GM12878 (cell line): ENCODE data around the gene DCBLD1. TPM values are rescaled to one million over a fixed set of nuclear protein-coding genes. Genes with fewer than 3 reads are reported as not detected.

Source experiments
- ATAC-seq: fragments of 200-7000 bp; cut with Tn5 transposase; 3 replicates; pipeline ENCODE4 v1.9.1; 2020; ENCODE audit warnings: mild to moderate bottlenecking, moderate library complexity
- BruUV-seq: library from RNA; stranded (reverse); fragments of 400-500 nt; replicated peaks from 2 replicates; lab custom pipeline; 2021; lab: Mats Ljungman, UMichigan
- CTCF ChIA-PET: fragments of 300-600 bp; sonication (Branson Sonifier 250); formaldehyde crosslinking; extraction: SDS; loops from one replicate; lab custom pipeline; 2021; ENCODE audit warnings: inconsistent platforms; lab: Yijun Ruan, JAX
- POLR2A ChIA-PET: fragments of 350-600 bp; formaldehyde crosslinking; extraction: SDS; loops from one replicate; lab custom pipeline; 2021; ENCODE audit warnings: inconsistent platforms; lab: Charles Lee
- RAD21 ChIA-PET: fragments of 300-600 bp; sonication (Branson Sonifier 250); formaldehyde crosslinking; loops from one replicate; lab custom pipeline; 2023; ENCODE audit warnings: antibody characterized with exemption; ENCODE audit not compliant: unreplicated experiment; lab: Charles Lee
- SMC1A ChIA-PET: fragments of 300-600 bp; sonication (Branson Sonifier 250); formaldehyde crosslinking; loops from one replicate; lab custom pipeline; 2023; ENCODE audit not compliant: unreplicated experiment, uncharacterized antibody; lab: Charles Lee
- DNase-seq: peaks from one replicate; pipeline ENCODE4 v3.0.0-alpha.2; 2011; ENCODE audit warnings: low read depth, low spot score
- FAIRE-seq: peaks from 3 replicates; lab custom pipeline; 2011; peaks lifted over from hg19 to GRCh38; lab: Jason Lieb, UNC
- H2AFZ ChIP-seq: 2 replicates; pipeline ENCODE4 v1.6.0; 2011; ENCODE audit warnings: low read depth, low read length, control low read depth; ENCODE audit not compliant: control insufficient read depth
- H3K27ac ChIP-seq: 2 replicates; pipeline ENCODE4 v1.5.1; 2011; ENCODE audit warnings: control low read depth; ENCODE audit not compliant: control insufficient read depth, insufficient read depth
- H3K27me3 ChIP-seq, 2 experiments: replicated peaks in 1 of 2; 2 replicates each; pipeline versions ENCODE4 v1.6.0 to v1.6.1; 2011; ENCODE audit warnings: low read length in 1 of 2; ENCODE audit not compliant: control insufficient read depth in 2 of 2, insufficient read depth in 2 of 2
- H3K36me3 ChIP-seq, 2 experiments: 2 replicates each; pipeline ENCODE4 v1.5.1; 2011; ENCODE audit warnings: low read length in 1 of 2; ENCODE audit not compliant: control insufficient read depth in 2 of 2, insufficient read depth in 2 of 2
- H3K4me1 ChIP-seq: 2 replicates; pipeline ENCODE4 v1.6.1; 2011; ENCODE audit warnings: mild to moderate bottlenecking, low read length, moderate library complexity, mixed read lengths; ENCODE audit not compliant: control insufficient read depth, insufficient read depth
- H3K4me2 ChIP-seq: 2 replicates; pipeline ENCODE4 v1.6.0; 2011; ENCODE audit warnings: control low read depth; ENCODE audit not compliant: control insufficient read depth, insufficient read depth
- H3K4me3 ChIP-seq: fragments of 200-600 bp; sonication (generic); 2 replicates; pipeline ENCODE4 v1.5.1; 2016
- H3K79me2 ChIP-seq: 2 replicates; pipeline ENCODE4 v1.6.0; 2011; ENCODE audit warnings: low read length; ENCODE audit not compliant: control insufficient read depth, insufficient read depth
- H3K9ac ChIP-seq: 2 replicates; pipeline ENCODE4 v1.8.0; 2011; ENCODE audit warnings: low read length, control low read depth, mixed read lengths; ENCODE audit not compliant: control insufficient read depth, insufficient read depth
- H3K9me3 ChIP-seq: replicated peaks from 3 replicates; pipeline ENCODE4 v1.5.1; 2011; ENCODE audit warnings: mild to moderate bottlenecking, low read length; ENCODE audit not compliant: control insufficient read depth, insufficient read depth
- H4K20me1 ChIP-seq: 2 replicates; pipeline ENCODE4 v1.6.0; 2011; ENCODE audit not compliant: control insufficient read depth, insufficient read depth
- ATF7 ChIP-seq: fragments of 450-650 bp; IDR thresholded peaks from 2 replicates; pipeline ENCODE4 v1.6.1; 2016; ENCODE audit warnings: low read depth, mild to moderate bottlenecking
- CEBPB ChIP-seq, 2 experiments: fragments of 150-350 bp in 1 of 2; IDR thresholded peaks; 2 replicates each; pipeline ENCODE4 v1.6.1; 2012 to 2014; ENCODE audit warnings: low read depth in 2 of 2, low read length in 2 of 2, borderline replicate concordance in 1 of 2, inconsistent platforms in 1 of 2
- GABPA ChIP-seq: IDR thresholded peaks from 2 replicates; pipeline ENCODE4 v1.6.1; 2014; ENCODE audit warnings: antibody characterized with exemption, low read depth, mild to moderate bottlenecking, inconsistent platforms
- HCFC1 ChIP-seq: fragments of 150-350 bp; IDR thresholded peaks from 2 replicates; pipeline ENCODE4 v1.6.1; 2014; ENCODE audit warnings: low read length
- MEF2B ChIP-seq: fragments of 450-650 bp; IDR thresholded peaks from 2 replicates; pipeline ENCODE4 v1.6.1; 2018; ENCODE audit warnings: mild to moderate bottlenecking, moderate library complexity; ENCODE audit not compliant: partially characterized antibody, poor library complexity, severe bottlenecking
- PML ChIP-seq: IDR thresholded peaks from 2 replicates; pipeline ENCODE4 v1.6.1; 2012; ENCODE audit warnings: low read length, inconsistent platforms
- RCOR1 ChIP-seq: conservative IDR thresholded peaks from 2 replicates; pipeline ENCODE4 v1.6.1; 2012; ENCODE audit warnings: low read depth, low read length, improper control_type of control experiment
- RELA ChIP-seq: fragments of 450-650 bp; IDR thresholded peaks from 2 replicates; pipeline ENCODE4 v1.8.0; 2014; ENCODE audit warnings: borderline replicate concordance; ENCODE audit not compliant: partially characterized antibody
- STAT3 ChIP-seq: IDR thresholded peaks from 2 replicates; pipeline ENCODE4 v1.6.1; 2011; ENCODE audit warnings: low read depth, low read length, improper control_type of control experiment
- WGBS: methylation state at CpG from one replicate; pipeline ENCODE4 v1.1.6; 2016; ENCODE audit warnings: low lambda C conversion rate; ENCODE audit not compliant: insufficient replicate concordance, insufficient coverage; ENCODE audit errors: missing lambda C conversion rate; 5-methylcytosine and 5-hydroxymethylcytosine counted together
- in situ Hi-C: fragments of 300-500 bp; cut with MboI; formaldehyde crosslinking; loops from 9 replicates; pipeline ENCODE4 v1.14.3; 2018; ENCODE audit warnings: mixed read lengths
- intact Hi-C: fragments of 100-400 bp; cut with micrococcal nuclease; formaldehyde crosslinking; loops from one replicate; pipeline ENCODE4 v1.14.2; 2022; ENCODE audit not compliant: unreplicated experiment
- polyA plus RNA-seq, 11 experiments: library from polyadenylated mRNA; depleted of rRNA in 4 of 11; unstranded in 6 of 11; stranded (reverse) in 5 of 11; fragments of >200 nt; fragmentation: Nextera tagmentation in 4 of 11; fragmentation: Illumina TruSeq in 1 of 11; extraction: Ambion mirVana in 4 of 11; extraction: Trizol in 1 of 11; gene quantifications; 1 replicate in 1 of 11; 2 replicates in 10 of 11; pipeline versions ENCODE4 v1.2.1 to v1.2.3, GENCODE V29; 2011 to 2016; ENCODE audit warnings: inconsistent platforms in 2 of 11, missing spikeins in 2 of 11, low read depth in 1 of 11
- total RNA-seq, 4 experiments: library from RNA; depleted of rRNA in 3 of 4; stranded (reverse); fragments of >200 nt in 3 of 4; fragmentation: Illumina TruSeq in 1 of 4; extraction: Trizol in 1 of 4; gene quantifications; 2 replicates each; pipeline versions ENCODE4 v1.2.1 to v1.2.3, GENCODE V29; 2013 to 2021
- TF ChIP-seq, protein P1 (sequence below): fragments of 450-650 bp; IDR thresholded peaks from 2 replicates; pipeline ENCODE4 v1.6.1; 2017; ENCODE audit warnings: mild to moderate bottlenecking, low read depth, inconsistent platforms; ENCODE audit not compliant: poor library complexity, severe bottlenecking
- TF ChIP-seq, protein P2 (sequence below): fragments of 450-650 bp; formaldehyde crosslinking; IDR thresholded peaks from 2 replicates; pipeline ENCODE4 v1.4.0; 2020; ENCODE audit warnings: mild to moderate bottlenecking, moderate library complexity

Gene DCBLD1
- total and polyA plus RNA-seq, 10 of the 15 experiments (the other 5 are each of a cell fraction or from before 2014, with no cell fraction given), result 0.92 to 9.2 (median 8.3) TPM

DNA sequence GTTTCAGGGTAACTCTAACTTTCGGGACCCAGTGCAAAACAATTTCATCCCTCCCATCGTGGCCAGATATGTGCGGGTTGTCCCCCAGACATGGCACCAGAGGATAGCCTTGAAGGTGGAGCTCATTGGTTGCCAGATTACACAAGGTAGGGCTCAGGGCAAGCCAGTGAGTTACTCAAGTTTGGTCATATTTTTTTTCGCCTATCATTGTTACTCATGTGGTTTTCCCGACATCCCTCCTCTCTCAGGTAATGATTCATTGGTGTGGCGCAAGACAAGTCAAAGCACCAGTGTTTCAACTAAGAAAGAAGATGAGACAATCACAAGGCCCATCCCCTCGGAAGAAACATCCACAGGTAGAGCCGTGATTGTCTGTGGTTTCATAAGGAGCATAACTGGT, 58.2 kb downstream of the DCBLD1 start (continued):
- TF ChIP-seq, protein P1, sequence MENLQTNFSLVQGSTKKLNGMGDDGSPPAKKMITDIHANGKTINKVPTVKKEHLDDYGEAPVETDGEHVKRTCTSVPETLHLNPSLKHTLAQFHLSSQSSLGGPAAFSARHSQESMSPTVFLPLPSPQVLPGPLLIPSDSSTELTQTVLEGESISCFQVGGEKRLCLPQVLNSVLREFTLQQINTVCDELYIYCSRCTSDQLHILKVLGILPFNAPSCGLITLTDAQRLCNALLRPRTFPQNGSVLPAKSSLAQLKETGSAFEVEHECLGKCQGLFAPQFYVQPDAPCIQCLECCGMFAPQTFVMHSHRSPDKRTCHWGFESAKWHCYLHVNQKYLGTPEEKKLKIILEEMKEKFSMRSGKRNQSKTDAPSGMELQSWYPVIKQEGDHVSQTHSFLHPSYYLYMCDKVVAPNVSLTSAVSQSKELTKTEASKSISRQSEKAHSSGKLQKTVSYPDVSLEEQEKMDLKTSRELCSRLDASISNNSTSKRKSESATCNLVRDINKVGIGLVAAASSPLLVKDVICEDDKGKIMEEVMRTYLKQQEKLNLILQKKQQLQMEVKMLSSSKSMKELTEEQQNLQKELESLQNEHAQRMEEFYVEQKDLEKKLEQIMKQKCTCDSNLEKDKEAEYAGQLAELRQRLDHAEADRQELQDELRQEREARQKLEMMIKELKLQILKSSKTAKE, result no peak
- no peak for TF ChIP-seq ATF7

DNA sequence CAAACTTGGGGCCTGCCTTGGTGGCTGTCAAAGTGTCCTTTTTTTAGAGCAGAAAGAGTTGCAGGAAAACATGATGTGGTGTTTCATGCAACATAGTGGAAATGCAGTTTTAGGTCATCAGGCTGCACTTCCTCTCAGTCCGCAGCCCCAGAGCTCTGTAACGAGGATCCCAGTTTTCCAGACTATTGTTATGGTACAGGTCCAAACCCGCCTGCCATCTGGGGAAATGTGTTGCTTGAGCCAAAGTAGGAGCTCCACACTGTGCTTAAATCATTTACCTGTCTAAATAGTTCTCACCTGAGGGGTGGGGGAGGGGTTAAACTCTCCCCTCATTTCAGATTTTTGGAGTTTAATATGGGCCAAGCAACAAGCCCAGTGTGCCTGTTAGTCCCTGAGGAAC, 60.0 kb downstream of the DCBLD1 start:
- ChIA-PET CTCF (no interaction called here), SMC1A (no interaction called here), RAD21 (no interaction called here), POLR2A (no interaction called here)
- TF ChIP-seq CEBPB (IDR thresholded peaks at IDR 0.05; ENCODE audit: borderline replicate concordance in 1 of 2, low read depth in 2 of 2, low read length in 2 of 2), result no peak
- no peak for TF ChIP-seq PML
- TF ChIP-seq MEF2B, result no peak
- TF ChIP-seq STAT3, result no peak
- no peak for TF ChIP-seq HCFC1
- TF ChIP-seq, protein P2, sequence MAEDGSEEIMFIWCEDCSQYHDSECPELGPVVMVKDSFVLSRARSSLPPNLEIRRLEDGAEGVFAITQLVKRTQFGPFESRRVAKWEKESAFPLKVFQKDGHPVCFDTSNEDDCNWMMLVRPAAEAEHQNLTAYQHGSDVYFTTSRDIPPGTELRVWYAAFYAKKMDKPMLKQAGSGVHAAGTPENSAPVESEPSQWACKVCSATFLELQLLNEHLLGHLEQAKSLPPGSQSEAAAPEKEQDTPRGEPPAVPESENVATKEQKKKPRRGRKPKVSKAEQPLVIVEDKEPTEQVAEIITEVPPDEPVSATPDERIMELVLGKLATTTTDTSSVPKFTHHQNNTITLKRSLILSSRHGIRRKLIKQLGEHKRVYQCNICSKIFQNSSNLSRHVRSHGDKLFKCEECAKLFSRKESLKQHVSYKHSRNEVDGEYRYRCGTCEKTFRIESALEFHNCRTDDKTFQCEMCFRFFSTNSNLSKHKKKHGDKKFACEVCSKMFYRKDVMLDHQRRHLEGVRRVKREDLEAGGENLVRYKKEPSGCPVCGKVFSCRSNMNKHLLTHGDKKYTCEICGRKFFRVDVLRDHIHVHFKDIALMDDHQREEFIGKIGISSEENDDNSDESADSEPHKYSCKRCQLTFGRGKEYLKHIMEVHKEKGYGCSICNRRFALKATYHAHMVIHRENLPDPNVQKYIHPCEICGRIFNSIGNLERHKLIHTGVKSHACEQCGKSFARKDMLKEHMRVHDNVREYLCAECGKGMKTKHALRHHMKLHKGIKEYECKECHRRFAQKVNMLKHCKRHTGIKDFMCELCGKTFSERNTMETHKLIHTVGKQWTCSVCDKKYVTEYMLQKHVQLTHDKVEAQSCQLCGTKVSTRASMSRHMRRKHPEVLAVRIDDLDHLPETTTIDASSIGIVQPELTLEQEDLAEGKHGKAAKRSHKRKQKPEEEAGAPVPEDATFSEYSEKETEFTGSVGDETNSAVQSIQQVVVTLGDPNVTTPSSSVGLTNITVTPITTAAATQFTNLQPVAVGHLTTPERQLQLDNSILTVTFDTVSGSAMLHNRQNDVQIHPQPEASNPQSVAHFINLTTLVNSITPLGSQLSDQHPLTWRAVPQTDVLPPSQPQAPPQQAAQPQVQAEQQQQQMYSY (CRISPR knock-in tag), result no peak
- TF ChIP-seq GABPA, result no peak
- no peak for TF ChIP-seq RCOR1
- TF ChIP-seq RELA, result no peak
- no peak for ATAC-seq
- H3K4me1 ChIP-seq, result peaks cover 2% of the 10 kb centered on the region; the same call in 1 of the 2 replicates
- FAIRE-seq, result no peak
- H3K4me3 ChIP-seq, result no peak overlapping the region
- no peaks in the 10 kb centered on the region for H3K79me2 ChIP-seq
- no TSS peak for BruUV-seq
- intact Hi-C loops (no loop called here), in situ Hi-C loops (no loop called here)
- no peaks in the 10 kb centered on the region for H4K20me1 ChIP-seq
- H3K9me3 ChIP-seq, result no peaks in the 10 kb centered on the region
- DNase-seq, result no peak
- H3K36me3 ChIP-seq, result no peaks in the 10 kb centered on the region
- H3K4me2 ChIP-seq, result no peak overlapping the region
- H3K9ac ChIP-seq, result no peak overlapping the region
- H3K27ac ChIP-seq, result no peak overlapping the region
- H3K27me3 ChIP-seq, result no peaks in the 10 kb centered on the region
- H2AFZ ChIP-seq, result no peak overlapping the region
- 87% methylated on average over 3 of the region's 3 CpGs for WGBS
